ENCODE measurements around the gene NXT2. TPM values are rescaled to one million over a fixed set of nuclear protein-coding genes. Genes with fewer than 3 reads are reported as not detected.

NXT2 gene
- total RNA-seq, 1 experiment from 2014 or later: 20.3 TPM

GRCh38 chrX:109578916-109579315 lies 42.3 kb downstream of the NXT2 start:
- H3K23ac ChIP-seq (ENCODE audit: insufficient read length, low read depth, low read length): no peak overlapping the region
- no peak overlapping the region for H3T11ph ChIP-seq (ENCODE audit: low read length)
- H3K27me3 Mint-ChIP-seq (ENCODE audit: low read depth): no peaks in the 10 kb centered on the region
- H3K9me3 Mint-ChIP-seq: no peaks in the 10 kb centered on the region
- no peak for TF ChIP-seq CTCF (conservative IDR thresholded peaks at IDR 0.05)
- H3K79me2 ChIP-seq (ENCODE audit: insufficient read depth, low read length): no peaks in the 10 kb centered on the region
- H3K9ac ChIP-seq (ENCODE audit: extremely low read depth, insufficient read length, low read length): no peak overlapping the region
- no peak overlapping the region for H4K91ac ChIP-seq (ENCODE audit: insufficient read length, low read depth, low read length)
- H3K56ac ChIP-seq (ENCODE audit: insufficient read length, low read depth, low read length): no peak overlapping the region
- H3K14ac ChIP-seq (ENCODE audit: insufficient read depth, low read length): no peak overlapping the region
- H3K4me2 ChIP-seq (ENCODE audit: insufficient read depth, insufficient read length, low read length): no peak overlapping the region
- H2BK20ac ChIP-seq (ENCODE audit: low read depth, low read length, poor library complexity, severe bottlenecking): no peak overlapping the region
- no peak overlapping the region; a peak in 1 of 7 replicates for H3K27ac Mint-ChIP-seq
- H4K20me1 ChIP-seq (ENCODE audit: control insufficient read depth, insufficient read depth, insufficient read length): no peaks in the 10 kb centered on the region
- H3K27ac ChIP-seq (ENCODE audit: insufficient read length, low read depth, low read length): no peak overlapping the region
- no peak overlapping the region for H2BK15ac ChIP-seq (ENCODE audit: low read depth, low read length)
- DNase-seq: no peak
- H4K8ac ChIP-seq (replicated peaks; ENCODE audit: insufficient read length, low read depth, low read length): no peak overlapping the region
- H3K18ac ChIP-seq (ENCODE audit: insufficient read length, low read depth, low read length): no peak overlapping the region
- H3K79me1 ChIP-seq (ENCODE audit: insufficient read depth, low read depth, low read length, poor library complexity, severe bottlenecking): no peaks in the 10 kb centered on the region
- H3K4me3 Mint-ChIP-seq: no peak overlapping the region
- no peaks in the 10 kb centered on the region; the same call in none of the 2 replicates for H3K4me1 ChIP-seq (ENCODE audit: insufficient read depth, low read length)
- H2AFZ ChIP-seq (ENCODE audit: low read length): no peak overlapping the region
- no peak overlapping the region for H2AK5ac ChIP-seq (ENCODE audit: insufficient read length, low read length)
- no CpG with 5 or more reads among the region's 1 CpG for WGBS (ENCODE audit: extremely low coverage, insufficient read length, low lambda C conversion rate)
- H3K23me2 ChIP-seq (ENCODE audit: insufficient read length, low read depth, low read length, poor library complexity, severe bottlenecking): no peaks in the 10 kb centered on the region
- no peaks in the 10 kb centered on the region for H3K27me3 ChIP-seq (ENCODE audit: insufficient read depth, low read length)
- no peaks in the 10 kb centered on the region for H3K9me3 ChIP-seq (ENCODE audit: control insufficient read depth, low read depth, low read length)
- no peak overlapping the region for H2BK5ac ChIP-seq (ENCODE audit: insufficient read length, low read length)
- no peak overlapping the region for H4K5ac ChIP-seq (ENCODE audit: insufficient read length, low read depth, low read length)
- no peak overlapping the region for H2BK12ac ChIP-seq (ENCODE audit: insufficient read length, low read depth, low read length)
- no peaks in the 10 kb centered on the region for H3K36me3 Mint-ChIP-seq (ENCODE audit: insufficient read depth in 1 of 3, low read depth in 3 of 3)
- H3K4ac ChIP-seq (ENCODE audit: low read depth, low read length): no peak overlapping the region
- H3K4me1 Mint-ChIP-seq: peaks cover 5 to 8% of the 10 kb centered on the region in 2 experiments
- H2BK120ac ChIP-seq (ENCODE audit: low read depth, low read length, poor library complexity, severe bottlenecking): no peak overlapping the region

Data from H9 (cell line).